ACHN (cell line): ENCODE measurements around the gene ZGPAT.

Experiments used
- DNase-seq: peaks from one replicate; pipeline ENCODE4 v3.0.0-alpha.2; 2015
- in situ Hi-C: cut with HindIII; loops from 2 replicates; pipeline ENCODE4 v1.10.0; 2017; ENCODE audit warnings: low sequenced_read_pairs, low pct_ligation_motif_present, low pct_unique_long_range_greater_than_20kb

The ZGPAT gene

DNA sequence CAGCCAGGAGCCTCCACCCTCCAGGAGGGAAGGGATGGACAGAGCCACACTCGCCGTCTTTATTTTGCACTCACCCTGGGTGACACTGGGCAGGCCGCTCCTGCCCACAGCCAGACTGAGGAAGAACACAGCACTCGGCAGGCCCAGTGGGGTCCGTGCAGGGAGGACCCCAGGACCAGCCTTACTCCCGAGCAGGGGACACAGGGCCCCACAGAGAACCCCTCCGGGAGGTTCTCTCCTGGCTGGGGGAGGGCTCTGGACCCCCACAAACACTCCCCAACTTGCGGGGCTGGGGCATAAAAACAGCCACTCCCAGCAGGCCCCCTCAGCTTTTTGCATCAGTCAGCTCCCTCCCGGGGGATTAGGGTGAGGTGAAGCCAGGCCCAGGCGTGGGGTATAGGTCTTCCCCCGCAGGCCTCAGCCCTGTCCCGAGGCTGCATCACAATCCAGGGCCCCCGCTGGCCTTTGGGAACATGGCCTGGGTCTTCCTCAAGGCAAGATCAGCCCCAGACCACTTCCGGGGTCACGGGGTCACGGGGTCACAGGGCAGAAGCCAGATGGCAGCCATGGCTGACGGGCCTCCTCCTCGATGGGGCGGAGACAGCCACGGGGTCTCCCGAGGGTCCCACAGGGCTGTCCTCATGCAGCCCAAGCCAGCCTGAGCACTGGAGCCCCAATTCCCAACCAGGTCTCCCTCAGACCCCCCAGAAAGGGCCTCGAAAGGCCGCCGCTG lies 8.2 kb upstream of the ZGPAT start:
- DNase-seq = no peak
- in situ Hi-C loops = no loop called here

DNA sequence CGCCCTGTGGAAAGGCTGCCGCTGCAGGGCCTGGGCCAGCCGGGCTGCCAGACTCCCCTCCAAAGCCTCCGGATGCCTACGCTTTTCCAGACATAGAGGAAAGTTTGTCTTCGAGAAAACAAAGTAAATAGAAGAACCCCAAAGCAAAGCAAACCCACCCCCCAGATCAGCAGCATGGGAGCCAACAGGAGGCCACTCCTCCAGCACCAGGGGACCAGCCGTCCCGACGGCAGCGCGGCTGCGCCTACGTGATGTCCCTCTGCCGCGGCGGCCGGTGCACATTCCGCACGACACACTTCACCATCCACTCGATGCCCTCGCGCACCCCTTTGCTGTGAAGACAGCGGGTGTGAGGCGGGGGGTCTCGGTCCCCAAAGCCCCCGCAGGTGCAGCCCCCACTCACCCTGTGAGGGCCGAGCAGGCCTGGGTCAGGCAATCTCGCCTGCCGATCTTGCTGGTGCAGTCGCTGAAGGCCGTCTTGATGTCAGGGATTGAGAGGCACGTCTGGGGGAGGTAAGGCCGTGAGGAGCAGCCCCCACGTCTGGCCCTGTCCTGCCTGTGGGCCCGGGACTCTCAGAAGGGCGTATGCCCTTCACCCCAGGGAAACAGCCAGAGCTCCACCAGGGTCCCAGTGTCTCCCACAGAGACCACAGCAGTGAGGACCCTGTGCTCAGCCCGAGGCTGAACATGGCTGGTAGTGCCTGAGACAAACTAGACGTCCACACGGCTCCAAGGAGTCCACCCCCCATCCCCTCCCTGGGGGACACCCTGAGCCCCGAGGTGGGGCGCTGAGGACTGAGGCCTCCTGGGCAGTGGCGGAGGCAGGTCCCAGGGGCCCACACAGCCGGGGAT lies 7.4 kb upstream of the ZGPAT start:
- no peak for DNase-seq
- in situ Hi-C loops = no loop called here

DNA sequence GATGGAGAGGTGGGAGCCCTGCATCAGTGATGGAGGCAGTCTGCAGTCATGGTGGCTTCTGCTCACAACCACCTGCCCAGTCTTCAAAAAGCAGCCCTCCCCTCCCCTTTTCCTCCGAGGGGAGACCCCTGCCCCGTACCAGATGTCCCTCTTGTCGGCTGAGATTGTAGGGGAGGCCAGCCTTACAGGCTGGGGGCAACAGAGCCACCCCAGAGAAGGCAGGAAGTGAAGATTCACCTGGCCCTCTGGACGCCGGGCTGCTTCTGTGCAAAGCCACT lies 6.8 kb upstream of the ZGPAT start:
- in situ Hi-C loops = no loop called here
- DNase-seq = no peak

DNA sequence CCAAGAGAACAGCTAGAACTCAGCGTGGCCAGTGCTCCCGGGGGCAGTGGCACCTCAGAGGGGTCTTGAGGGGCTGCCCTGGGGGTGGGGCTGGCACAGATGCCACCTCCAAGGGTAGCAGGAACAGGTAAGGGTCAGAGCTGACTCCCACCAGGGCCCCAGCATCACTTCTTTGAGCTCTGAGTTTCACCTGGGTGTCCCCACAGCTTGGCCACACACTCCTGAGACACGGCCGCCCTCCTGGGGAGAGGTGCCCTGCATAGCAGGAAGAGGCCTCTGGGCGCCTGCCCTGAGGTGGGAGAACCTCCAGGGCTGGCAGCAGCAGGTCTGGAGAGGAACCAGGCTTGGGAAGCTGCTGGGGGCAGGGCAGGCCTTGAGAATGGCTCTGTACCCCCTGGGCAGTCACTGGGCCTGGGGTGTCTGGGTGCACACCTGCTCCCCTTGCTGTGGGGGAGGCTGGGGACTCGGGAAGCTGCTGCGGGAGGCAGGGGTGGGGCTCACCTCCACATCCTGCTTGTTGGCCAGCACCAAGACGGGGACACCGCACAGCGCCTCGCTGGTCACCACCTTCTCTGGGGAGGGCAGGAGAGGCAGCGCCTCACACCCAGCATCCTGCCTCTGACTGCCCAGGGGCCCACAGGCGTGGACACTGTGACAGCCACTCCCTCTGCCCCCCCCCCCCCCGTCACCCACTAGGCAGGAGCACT lies 6.4 kb upstream of the ZGPAT start:
- DNase-seq = no peak
- in situ Hi-C loops = no loop called here

DNA sequence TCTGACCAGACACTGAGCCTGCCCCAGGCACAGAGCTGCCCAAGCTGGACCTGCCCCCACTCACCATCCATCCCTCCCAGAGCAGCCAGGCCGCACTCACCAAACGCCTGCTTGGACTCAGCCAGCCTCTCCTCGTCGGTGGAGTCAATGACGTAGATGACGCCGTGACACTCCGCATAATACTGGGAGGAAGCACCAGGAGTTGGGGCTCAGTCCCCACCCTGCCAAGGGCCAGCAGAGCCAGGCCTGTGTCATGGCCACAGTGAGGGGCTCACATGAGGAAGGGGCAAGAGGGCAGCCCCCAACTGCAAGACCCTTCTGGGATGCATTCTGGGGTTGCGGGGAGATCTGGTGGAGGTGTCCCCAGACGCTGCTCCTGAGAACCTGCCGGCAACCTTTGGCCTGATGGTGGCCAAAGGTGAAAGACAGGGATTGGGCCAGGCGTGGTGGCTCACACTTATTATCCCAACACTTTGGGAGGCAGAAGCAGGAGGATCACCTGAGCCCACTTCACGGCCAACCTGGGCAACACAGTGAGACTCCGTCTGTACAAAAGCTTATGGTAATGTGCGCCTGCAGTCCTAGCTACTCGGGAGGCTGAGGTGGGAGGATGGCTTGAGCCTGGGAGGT lies 5.7 kb upstream of the ZGPAT start:
- in situ Hi-C loops = no loop called here
- DNase-seq = no peak

DNA sequence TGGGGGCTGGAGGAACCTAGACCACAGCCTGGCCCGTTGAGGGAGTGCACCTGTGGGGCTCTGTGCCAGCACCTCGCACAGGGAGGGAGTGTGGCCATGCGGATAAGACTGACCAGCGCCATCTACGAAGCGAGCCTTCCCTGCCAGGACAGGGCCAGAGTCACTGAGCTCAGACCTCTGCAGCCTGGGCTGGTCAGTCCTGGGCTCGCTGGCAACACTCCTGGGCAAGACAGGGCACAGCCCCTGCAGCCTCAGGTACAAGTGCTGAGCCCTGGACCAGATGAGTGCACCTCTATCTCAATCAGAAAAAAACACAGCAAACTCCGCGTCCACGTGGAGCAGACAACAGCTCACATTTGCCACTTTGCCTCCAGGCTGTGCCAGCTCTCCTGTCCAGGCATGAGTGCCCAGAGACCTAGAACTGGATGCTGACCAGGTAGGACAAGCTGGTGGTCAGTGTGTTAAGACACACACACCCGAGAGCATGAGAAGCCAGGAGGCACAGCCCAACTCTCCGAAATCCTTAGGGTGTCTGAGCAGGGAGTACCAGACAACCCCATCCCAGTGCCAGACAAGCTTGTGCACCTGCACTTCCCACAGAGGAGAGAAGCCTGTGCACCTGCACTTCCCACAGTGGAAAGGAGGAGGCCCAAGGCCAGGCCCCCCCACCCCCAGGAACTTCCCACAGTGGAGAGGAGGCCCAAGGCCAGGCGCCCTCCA lies 4.9 kb upstream of the ZGPAT start:
- in situ Hi-C loops = no loop called here
- DNase-seq = no peak

DNA sequence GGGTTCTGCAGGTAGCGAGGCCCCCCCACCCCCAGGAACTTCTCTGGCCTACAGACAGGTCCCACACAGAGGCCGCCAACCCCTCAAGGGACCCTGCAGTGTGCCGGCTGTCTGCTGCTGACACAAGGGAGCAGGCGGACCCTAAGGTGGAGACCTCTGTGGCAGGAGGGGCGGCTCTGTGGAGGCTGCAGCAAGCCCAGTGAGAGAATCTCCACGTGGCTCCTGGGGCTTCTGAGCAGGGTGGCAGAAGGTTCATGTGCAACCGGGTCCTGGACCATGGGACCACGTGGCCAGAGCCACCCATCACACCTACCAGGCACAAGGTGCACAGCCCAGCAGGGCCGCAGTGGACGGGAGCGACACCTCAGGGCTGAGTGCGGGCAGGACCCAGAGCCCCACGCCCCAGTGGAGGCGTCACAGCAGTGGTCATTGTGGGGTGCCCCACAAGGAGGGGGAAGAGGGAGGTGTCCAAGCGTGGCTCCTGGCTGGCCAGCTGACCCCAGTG lies 4.3 kb upstream of the ZGPAT start:
- in situ Hi-C loops = no loop called here
- no peak for DNase-seq

DNA sequence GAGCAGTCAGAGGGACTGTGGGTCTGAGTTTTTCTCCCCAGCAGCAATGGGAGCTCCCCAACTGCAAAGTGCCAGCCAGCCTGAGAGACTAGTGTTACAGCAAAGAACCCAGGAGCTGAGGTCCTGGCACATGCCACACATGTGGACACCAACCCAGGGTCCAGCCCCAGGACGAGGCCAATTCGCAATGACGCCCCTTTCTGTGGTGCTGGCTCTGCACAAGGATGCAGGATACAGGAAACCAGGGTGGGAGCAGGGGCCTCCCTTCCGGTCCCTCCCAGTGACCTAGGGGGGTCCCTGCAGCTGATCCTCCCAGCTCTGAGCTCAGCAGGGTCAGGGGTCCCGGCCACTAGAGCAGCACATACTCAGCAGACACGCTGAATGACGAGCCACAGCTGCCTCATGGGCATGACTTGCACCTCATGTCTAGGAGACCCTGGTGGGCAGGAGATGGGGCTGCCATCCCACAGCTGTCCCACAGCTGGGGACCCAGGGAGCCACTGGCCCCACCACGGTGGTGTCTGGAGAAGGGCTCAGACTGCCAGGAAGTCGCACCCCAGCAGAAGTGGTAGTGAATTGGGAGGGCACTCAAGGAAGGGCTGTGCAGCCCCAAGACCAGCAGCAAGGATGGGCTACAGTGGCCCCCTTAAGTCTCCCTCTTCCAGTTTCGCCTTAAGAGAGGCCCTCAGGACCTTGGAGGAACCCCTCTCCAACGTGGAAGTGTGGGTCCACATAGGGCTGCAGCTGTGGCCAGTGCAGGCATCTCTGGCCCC lies 3.7 kb upstream of the ZGPAT start:
- in situ Hi-C loops = no loop called here
- no peak for DNase-seq

DNA sequence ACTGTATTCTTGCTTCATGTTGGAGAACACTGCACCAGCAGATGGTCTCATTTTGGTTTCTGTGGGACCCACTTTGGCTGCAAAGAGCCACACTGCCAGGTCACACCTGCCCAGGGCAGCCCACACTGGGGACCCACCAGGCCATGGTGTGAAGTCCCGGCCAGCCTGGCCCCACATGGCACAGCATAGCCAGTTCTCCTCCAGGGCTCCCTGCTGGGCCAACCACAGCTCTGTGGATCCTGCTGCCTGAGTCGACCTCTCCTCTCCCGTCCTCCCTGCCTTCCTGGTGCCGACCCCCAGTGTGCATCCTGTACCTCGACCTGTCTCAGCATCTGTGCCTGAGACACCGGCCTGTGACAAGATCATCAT lies 3.1 kb upstream of the ZGPAT start:
- in situ Hi-C loops = no loop called here
- DNase-seq = no peak

DNA sequence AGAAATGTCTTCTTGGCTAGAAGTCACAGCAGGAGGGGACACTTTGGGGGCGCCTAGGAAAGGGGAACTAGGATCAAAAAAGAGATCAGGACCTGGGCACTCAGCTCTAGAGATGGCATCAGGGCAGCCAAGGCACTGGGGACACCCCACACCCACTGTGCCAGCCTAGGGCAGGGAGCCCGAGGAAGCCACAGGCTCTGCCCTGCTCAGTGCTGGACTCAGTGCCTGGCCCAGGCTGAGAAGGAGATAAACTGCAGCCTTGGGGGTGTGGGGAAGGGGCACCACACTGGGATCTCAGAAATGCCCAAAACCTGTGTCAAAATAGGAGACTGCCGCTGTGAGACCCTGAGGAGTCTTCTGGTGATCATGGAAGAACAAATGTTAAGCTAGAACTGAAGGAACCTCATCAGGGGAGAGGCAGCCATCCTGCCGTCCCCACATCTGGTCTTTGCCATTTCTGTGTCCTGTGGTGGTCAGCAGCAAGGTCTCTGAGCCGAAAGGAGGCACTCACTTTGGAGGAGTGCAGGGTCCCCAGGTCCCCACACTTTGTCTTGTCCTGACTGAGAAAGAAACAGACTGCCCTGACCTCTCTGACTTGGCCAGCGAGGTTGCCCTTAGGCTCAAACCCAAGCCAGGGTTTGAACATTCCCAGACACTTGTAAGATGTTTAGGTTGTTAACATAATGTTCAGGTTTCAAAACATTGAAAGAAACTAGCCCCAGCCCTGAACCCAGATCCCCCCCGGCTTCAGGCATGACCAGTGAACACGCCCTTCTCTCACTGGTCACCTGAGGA lies 2.4 kb upstream of the ZGPAT start:
- in situ Hi-C loops = no loop called here
- DNase-seq = no peak

DNA sequence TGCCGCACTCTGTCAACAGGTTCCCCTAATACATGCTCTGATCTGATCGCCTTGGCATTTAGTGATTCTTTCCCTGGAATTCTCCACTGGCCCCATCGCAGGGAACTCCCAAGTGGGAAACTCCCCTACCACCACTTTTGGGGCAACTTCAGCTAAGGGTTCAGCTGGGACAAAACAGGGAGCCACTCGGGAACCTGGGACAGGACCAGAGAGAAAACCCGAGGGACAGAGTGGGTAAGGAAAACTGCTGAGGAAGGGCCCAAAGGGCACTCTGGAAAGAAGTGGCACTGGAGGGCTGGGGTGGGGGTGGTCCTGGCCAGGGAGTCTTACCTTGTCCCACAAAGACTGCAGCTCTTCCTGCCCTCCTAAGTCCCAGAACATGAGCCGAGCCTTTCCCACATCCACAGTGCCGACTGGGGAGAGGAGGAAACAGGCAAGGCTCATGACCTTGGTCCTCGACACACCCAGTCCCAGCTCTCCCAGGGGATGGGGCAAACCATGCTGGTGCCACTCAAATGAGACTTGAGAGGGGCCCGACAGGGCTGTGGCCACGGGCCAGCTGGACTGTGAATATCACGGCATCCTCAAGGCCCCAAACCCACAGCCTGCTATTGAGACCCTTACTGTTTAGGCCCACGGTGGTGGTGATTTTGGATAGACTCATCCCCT lies 1.7 kb upstream of the ZGPAT start:
- no peak for DNase-seq
- in situ Hi-C loops = no loop called here

DNA sequence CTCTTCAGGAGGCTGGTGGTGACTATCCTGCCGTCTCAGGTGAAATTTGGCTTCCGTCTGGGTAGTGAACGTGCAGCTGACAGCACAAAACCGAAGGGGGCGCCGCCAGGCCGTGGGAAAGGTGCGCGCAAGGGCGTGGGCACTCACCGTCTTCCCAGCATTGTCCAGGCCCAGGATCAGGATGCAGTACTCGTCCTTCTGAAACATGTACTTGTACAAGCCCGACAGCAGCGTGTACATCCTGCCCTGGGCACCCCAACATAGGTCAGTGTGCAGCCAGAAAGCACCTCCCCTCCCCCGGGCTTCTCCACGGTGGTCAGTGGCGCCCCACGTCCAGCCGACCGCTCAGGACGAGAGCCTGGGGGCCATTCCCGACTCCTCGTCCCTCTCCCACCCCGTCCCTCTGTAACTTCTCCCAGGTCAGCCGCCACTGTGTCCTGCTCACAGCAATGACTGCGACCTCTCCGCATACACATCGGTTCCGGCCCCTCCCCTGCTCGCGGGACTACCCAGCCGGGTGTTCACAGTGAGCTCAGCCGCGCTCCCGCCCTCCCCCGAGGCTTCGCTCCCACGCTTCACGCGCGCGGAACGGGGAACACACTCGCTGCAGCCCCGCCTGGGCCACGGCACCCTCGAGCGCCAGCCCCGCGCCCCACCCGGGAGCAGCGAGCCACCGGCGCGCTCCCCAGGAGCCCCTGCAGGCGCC lies 834 bp upstream of the ZGPAT start:
- DNase-seq = peak; percentile 41
- in situ Hi-C loops = no loop called here

DNA sequence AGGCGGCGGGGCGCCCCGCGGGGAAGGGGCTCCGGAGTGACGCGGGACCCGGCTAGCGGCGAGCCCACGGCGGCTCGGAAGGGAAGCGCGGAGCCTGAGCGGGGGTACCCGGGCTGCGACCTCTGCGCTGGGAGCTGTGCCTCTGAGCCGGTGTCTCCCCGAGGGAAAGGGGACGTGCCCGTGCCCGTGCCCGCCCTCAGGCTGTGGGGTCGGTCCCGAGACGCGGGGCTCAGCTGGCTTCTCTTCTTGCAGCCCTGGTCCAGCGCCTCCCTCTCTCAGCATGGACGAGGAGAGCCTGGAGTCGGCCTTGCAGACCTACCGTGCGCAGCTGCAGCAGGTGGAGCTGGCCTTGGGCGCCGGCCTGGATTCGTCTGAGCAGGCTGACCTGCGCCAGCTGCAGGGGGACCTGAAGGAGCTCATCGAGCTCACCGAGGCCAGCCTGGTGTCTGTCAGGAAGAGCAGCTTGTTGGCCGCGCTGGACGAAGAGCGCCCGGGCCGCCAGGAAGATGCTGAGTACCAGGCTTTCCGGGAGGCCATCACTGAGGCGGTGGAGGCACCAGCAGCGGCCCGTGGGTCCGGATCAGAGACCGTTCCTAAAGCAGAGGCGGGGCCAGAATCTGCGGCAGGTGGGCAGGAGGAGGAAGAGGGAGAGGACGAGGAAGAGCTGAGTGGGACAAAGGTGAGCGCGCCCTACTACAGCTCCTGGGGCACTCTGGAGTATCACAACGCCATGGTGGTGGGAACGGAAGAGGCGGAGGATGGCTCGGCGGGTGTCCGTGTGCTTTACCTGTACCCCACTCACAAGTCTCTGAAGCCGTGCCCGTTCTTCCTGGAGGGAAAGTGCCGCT lies 686 bp downstream of the ZGPAT start:
- DNase-seq = no peak
- in situ Hi-C loops = no loop called here

DNA sequence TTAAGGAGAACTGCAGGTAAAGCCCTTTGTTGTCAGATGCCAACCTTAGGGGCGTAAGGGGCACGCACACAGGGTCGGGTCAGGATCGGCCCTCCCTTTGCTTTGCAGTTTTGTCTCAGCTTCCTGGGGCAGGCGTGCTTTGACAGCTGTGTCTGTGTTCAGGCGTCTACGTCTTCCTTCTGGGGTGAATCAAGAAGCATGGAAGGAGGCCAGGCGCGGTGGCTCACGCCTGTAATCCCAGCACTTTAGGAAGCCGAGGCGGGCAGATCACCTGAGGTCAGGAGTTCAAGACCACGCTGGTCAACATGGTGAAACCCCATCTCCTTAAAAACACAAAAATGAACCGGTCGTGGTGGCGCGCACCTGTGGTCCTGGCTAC lies 1.3 kb downstream of the ZGPAT start:
- in situ Hi-C loops = no loop called here
- DNase-seq = no peak

DNA sequence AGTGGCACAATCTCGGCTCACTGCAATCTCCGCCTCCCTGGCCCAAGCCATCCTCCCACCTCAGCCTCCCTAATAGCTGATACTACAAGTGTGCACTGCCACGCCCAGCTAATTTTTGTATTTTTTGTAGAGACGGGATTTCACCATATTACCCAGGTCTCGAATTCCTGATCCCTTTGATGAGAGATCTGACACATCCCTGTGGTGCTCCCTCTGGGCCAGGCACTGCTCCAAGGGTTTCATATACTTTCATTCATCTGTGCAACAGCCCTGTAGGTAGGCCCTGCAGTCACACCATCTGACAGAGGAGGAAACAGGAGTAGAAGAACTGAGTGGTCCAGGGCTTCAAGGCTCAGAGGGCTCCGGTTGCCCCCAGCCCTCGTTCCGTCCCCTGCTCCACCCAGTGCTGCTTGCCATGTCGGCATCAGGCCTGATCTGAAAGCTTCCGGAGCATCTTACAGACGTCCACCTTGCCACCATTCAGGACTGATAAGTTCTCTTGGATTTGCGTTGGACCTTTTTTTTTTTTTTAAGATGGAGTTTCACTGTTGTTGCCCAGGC lies 3.3 kb downstream of the ZGPAT start:
- no peak for DNase-seq
- in situ Hi-C loops = no loop called here
